Left renal pelvis (tissue), 4 donors: Measurements from ENCODE around the gene TAF1. TPM values are rescaled to one million over a fixed set of nuclear protein-coding genes. Genes with fewer than 3 reads are reported as not detected.
"Not testable (repeated sequence)": the region's sequence is repeated elsewhere in the genome, so short reads cannot be mapped to it uniquely, and the experiment has no call there.

ENCODE experiments used
- DNase-seq, 4 donors: peaks; one replicate each; pipeline ENCODE4 v3.0.0-alpha.2; 2013; ENCODE audit warnings: low read depth in 4 of 4, low spot score in 3 of 4
- polyA plus RNA-seq, 4 donors: library from polyadenylated mRNA; unstranded; fragments of 120-200 nt; gene quantifications; one replicate each; pipeline ENCODE4 v1.2.1, GENCODE V29; 2013; ENCODE audit not compliant: insufficient read length in 4 of 4

The TAF1 gene, protein sequence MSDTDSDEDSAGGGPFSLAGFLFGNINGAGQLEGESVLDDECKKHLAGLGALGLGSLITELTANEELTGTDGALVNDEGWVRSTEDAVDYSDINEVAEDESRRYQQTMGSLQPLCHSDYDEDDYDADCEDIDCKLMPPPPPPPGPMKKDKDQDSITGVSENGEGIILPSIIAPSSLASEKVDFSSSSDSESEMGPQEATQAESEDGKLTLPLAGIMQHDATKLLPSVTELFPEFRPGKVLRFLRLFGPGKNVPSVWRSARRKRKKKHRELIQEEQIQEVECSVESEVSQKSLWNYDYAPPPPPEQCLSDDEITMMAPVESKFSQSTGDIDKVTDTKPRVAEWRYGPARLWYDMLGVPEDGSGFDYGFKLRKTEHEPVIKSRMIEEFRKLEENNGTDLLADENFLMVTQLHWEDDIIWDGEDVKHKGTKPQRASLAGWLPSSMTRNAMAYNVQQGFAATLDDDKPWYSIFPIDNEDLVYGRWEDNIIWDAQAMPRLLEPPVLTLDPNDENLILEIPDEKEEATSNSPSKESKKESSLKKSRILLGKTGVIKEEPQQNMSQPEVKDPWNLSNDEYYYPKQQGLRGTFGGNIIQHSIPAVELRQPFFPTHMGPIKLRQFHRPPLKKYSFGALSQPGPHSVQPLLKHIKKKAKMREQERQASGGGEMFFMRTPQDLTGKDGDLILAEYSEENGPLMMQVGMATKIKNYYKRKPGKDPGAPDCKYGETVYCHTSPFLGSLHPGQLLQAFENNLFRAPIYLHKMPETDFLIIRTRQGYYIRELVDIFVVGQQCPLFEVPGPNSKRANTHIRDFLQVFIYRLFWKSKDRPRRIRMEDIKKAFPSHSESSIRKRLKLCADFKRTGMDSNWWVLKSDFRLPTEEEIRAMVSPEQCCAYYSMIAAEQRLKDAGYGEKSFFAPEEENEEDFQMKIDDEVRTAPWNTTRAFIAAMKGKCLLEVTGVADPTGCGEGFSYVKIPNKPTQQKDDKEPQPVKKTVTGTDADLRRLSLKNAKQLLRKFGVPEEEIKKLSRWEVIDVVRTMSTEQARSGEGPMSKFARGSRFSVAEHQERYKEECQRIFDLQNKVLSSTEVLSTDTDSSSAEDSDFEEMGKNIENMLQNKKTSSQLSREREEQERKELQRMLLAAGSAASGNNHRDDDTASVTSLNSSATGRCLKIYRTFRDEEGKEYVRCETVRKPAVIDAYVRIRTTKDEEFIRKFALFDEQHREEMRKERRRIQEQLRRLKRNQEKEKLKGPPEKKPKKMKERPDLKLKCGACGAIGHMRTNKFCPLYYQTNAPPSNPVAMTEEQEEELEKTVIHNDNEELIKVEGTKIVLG (N-terminal part only)
- polyA plus RNA-seq: 10 to 100 TPM; 33.2 to 41.8 (median 38.2) TPM

DNA sequence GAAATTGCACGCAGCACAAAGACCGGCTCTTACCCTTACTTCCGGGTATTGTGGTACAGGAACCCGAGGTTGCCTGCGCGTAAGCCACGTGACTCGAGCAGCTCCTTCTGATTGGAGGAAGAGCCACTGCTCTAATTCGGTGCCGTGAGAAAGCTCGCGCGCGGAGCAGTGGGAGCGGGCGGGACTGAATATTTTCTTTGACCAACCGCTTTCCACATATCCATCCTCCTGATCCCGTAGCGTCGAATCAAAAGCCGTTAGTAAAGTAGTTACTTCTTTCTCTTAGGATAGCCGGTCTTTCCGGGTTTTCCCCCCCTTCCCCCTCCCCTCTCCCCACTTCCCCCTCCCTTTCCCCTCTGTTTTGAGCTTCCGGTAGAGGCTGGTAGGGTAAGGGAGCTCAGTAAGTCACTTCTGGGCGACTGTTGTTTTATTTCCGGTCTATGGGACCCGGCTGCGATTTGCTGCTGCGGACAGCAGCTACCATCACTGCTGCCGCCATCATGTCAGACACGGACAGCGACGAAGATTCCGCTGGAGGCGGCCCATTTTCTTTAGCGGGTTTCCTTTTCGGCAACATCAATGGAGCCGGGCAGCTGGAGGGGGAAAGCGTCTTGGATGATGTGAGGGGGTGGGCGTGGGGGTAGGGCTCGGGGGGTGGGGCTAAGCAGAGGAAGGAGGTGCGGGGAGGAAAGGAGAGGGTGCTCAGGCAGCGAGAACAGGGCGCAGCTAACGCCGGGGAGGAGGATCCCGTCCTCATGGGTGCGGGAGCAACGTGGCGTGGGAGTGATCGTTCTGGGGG, at the start of gene TAF1:
Gene TAF1 (plus strand): TSS at position 483 of the 799 bp plus-strand sequence. CDS start 18 bp downstream, at position 501.
- peak; percentile 78 to 88 (median 82) for DNase-seq

DNA sequence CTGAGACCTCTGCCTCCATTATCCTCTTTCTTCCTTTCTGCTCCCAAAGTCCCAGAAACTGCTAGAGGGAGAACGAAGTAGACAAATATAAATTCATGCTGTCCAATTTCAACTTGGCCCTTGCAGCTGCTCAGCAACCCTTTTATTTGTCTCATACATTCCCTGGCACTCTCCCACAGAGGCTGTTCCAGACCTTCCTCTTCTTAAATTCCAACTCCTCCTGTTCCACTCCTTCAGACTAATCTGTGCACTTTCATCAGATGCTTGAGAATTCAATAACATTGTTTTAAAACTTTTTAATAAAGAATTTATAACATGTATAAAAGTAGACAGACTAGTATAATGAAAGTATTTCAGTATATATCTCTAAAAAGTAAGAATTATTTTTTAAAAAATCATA, 49.2 kb upstream of the TAF1 start:
- not testable (repeated sequence) for DNase-seq

DNA sequence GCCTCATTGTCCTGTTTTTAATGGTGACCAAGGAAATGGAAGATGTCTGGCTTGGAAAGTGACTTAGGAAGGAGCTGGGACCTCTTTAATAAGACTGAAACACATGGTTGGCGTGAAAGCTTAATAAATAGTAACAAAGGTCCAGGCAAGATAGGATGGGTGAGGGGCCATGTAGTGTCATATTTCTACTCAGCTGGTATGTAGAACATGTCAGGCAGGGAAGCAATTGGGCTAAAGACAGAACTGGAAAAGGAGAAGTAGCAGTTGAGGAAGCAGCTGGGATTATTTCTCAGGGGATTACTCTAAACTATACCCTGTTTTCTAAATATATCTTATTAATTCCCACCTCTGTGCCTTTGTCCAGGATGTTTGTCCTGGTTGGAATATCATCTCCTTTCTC, 46.0 kb upstream of the TAF1 start:
- no peak for DNase-seq

- no peak for DNase-seq
Measured at GRCh38 chrX:71321731-71322130, 44.4 kb upstream of the TAF1 start.

- DNase-seq: not testable (repeated sequence)
Measured at GRCh38 chrX:71324452-71324851, 41.7 kb upstream of the TAF1 start.

DNA sequence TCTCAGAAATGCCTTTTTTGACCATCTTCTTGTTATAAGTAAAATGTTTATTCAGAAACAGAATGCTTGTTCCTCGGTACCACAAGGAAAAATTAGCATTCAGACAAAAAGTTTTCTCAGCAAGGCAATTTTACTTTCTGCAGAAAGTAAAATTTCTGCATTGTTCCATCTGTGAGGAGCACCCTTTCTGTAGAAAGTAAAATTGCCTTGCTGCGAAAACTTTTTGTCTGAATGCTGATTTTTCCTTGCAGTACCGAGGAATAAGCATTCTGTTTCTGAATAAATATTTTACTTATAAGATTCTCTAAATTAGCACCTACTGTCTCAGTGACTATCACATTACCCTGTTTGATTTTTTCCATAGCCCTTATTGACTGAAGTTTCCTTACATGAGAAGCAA, 39.8 kb upstream of the TAF1 start:
- DNase-seq: no peak

DNA sequence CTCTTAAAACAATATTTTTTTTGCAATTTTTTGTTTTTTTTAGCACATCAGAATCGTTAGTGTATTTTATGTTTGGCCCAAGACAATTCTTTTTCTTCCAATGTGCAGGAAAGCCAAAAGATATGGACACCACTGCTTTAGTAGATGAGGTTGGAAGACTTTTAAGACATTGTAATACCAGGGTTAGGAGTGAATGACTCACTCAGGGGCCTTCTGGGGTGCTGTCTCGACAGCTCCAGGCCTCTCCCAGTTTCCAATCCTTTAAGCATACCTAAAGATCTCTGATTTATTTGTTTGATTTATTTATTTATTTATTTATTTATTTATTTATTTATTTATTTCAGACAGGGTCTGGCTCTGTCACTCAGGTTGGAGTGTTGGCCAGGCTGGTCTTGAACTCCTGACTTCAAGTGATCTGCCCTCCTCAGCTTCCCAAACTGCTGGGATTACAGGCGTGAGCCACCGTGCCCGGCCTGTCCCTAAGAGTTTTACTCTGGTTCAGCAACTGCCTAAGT, 16.9 kb upstream of the TAF1 start:
- DNase-seq: not testable (repeated sequence)

DNA sequence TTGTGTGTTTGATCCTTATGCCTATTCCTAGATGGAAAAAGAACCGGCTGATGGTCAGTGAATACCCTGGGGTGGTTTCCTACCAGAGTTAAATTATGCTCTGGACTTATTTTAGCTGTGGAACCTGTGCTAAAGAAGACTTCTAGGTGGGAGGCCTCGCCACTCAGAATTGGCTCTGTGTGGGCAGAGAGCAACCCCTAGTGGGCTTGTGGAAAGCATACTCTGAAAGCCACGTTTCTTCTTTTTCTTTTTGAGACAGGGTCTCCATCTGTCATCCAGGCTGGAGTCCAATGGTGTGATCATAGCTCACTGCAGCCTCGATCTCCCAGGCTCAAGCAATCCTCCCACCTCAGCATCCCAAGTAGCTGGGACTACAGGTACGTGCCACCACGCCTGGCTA, 16.3 kb upstream of the TAF1 start:
- not testable (repeated sequence) for DNase-seq

- not testable (repeated sequence) for DNase-seq
Measured at GRCh38 chrX:71352439-71352838, 13.7 kb upstream of the TAF1 start.

- DNase-seq: no peak
Measured at GRCh38 chrX:71364221-71364620, 1.9 kb upstream of the TAF1 start.

DNA sequence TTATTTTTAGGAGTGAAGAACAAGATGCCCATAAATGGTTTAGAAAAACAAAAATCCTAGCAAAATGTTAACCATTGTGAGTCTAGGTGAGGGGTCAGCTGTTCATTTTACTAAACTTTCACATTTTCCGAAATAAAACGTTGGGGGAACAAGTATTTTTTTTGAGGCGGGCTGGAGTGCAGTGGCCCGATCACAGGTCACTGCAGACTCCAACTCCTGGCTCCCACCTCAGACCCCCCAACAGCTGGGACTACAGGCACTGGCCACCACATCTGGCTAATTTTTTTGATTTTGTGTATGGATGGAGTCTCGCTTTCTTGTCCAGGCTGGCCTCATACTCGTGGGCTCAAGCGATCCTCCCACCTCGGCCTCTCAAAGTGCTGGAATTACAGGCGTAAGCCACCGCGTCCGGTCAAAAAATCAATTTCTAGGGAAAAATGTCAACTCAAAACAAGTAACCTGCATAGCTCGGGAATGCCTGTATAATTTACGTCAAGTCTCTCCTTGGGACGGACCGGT, 742 bp upstream of the TAF1 start:
- DNase-seq: no peak

GRCh38 chrX:71366674-71367256, 608 bp downstream of the TAF1 start:
- peak in 1 of 4 donors; percentile 2 for DNase-seq

DNA sequence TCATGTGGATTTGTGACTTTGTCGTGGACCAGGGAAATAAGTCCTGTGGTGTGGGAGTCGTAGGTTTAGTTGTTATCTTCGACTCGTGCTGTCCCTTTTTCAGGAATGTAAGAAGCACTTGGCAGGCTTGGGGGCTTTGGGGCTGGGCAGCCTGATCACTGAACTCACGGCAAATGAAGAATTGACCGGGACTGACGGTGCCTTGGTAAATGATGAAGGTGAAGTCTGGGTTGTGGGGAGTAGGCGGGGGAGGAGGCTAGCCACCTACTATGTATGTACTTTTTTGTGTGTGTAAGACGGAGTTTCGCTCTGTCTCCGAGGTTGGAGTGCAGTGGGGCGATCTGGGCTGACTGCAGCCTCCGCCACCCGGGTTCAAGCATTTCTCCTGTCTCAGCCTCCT, 1.2 kb downstream of the TAF1 start:
- DNase-seq: no peak

DNA sequence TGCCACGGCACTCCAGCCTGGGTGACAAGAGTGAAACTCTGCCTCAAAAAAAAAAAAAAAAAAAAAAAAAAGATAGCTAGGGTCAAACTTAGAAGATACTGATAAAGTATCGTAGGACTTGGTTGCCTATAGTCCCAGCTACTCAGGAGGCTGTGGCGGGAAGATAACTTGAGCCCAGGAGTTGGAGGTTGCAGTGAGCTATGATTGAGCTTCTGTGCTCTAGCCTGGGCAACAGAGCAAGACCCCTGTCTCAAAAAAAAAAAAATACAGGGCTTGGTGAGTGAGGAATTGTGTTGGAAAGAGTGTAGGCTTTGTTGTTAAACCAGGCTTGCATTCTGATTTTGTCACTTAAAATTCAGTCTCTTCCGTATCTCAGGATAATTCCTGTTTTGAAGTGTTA, 6.2 kb downstream of the TAF1 start:
- DNase-seq: no peak

- DNase-seq: no peak
Measured at GRCh38 chrX:71378732-71379131, 12.6 kb downstream of the TAF1 start.

DNA sequence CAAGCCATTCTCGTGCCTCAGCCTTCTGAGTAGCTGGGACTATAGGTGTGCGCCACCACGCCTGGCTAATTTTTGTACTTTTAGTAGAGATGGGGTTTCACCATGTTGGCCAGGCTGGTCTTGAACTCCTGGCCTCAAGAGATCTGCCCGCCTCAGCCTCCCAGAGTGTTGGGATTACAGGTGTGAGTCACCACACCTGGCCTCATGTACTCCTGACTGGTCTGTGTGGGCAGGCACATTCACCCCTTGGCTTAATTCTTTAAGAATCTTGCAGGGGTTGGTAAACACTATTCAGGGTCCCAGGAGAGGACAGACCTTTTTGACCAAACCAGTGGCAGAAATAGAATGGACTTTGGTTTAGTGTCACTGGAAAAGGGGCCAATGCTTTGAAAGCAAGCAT, 25.6 kb downstream of the TAF1 start:
- DNase-seq: not testable (repeated sequence)

GRCh38 chrX:71393919-71394318, 27.8 kb downstream of the TAF1 start:
- no peak for DNase-seq

DNA sequence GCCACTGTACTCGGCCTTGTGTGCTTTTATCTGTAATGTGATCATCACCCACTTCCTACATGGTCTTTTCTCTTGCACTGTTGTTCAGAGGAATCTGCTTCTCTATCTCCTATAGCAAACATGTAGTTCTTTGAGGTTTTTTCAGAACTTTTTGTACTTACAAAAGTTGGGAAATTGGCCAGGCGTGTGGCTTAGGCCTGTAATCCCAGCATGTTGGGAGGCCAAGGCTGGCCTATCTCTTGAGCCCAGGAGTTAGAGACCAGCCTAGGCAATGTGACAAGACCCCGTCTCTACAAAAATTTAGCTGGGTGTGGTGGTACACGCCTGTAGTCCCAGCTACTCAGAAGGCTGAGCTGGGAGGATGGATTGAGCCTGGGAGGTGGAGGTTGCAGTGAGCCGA, 30.4 kb downstream of the TAF1 start:
- DNase-seq: no peak

DNA sequence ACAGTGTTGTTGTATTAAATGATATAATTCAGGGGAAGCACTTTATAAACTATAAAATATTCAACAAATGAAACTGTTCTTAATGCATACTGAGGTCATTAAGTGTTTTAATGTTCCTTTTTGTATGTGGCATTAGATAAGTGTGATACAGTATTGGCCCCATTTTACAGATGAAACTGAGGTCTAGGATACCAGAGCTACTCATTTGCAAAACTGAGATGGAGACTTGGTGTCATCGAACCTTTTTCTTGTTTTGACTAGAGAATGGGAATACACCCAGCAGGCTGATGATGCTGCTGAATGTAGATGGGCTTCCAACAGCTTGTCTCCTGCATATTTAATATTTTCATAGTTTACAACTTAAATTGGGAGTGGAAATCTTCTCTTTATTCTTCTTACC, 34.6 kb downstream of the TAF1 start:
- no peak for DNase-seq
